Measurements from ENCODE around the gene BRIX1.
A peak's percentile ranks its signal among the peaks of the same experiment; 100 is the strongest.

Gene BRIX1, protein sequence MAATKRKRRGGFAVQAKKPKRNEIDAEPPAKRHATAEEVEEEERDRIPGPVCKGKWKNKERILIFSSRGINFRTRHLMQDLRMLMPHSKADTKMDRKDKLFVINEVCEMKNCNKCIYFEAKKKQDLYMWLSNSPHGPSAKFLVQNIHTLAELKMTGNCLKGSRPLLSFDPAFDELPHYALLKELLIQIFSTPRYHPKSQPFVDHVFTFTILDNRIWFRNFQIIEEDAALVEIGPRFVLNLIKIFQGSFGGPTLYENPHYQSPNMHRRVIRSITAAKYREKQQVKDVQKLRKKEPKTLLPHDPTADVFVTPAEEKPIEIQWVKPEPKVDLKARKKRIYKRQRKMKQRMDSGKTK
- 40.9 reads per million, percentile 64 among the genes with 10 or more reads in this experiment for total RNA-seq

DNA sequence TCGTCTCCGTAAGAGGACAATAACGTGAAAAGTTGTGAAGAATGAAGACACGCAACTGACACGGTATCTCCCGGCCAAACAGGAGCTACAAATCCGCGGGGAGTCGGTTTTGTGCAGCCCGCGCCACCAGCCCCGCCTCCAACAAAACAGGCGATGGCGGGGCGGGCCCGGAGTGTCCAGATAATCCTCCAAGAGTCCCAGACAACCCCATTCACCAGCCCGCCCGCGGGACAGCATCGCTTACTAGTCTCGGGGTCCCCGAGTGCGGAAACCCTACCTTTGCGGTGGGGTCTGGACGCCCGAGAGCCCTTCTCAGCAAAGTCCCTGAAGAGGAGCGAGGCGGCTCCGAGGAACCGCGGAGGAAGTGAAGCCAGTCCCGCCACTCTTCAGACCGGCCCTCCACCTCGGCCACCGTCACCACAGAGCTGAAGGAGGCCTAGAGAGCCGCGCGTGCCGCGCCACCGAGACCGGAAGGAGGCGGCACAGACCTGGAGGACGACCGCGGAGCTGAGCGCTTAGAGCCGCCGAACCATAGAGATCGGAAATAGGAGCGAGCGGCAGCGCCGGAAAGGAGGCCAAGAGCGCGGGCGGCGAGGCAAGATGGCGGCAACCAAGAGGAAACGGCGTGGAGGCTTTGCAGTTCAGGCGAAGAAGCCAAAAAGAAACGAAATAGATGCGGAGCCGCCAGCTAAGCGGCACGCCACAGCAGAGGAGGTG is at the start of gene BRIX1, which contains the start of gene RAD1:
Gene BRIX1 (plus strand): TSS at position 573 of the 717 bp plus-strand sequence. CDS start 28 bp downstream, at position 601.
Gene RAD1 (minus strand): TSS at position 366 of the 717 bp plus-strand sequence. CDS start 612 bp downstream, outside the sequence.
- DNase-seq = peak; percentile 91

DNA sequence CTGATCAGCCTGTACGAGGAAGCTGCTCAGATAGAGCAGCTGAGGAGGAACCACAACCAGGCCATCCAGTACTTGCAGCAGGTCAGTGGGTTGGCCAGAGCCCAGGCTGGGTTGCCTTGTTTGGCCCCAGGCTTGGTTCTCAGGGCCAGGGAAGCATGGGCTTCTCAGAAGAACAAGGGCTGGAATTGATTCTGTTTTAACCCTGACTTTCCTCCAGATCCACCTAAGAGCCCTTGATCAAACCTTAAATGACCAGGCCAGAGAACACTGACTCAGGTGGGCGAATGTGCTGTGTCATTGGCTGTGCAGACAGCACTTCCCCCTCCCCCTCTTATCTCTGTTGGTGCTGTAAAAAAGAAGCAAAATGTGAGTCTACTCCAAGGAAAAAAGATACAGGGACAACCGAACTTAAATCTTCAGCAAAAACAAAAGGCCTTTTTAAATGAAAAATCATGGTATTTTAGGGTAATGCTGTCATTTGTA is 48.5 kb upstream of the BRIX1 start:
- DNase-seq = no peak

DNA sequence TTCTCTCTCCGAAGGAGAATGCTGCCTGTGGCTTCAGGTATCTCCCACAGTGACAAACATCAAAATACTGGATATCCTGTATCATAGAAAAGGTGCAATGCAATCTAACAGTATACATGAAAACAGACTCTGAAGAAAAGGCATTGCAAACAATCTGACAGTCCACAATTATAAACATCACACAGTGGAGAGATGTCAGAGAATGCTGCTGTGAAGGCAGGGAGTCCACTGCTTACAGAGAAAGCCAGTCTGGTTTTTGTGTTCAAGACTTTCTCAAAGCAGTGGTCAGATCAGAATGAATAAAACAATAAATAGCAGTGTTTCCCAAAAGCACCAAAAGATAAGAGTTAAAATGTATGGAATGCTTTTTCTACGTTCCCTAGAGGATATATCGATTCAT is 47.9 kb upstream of the BRIX1 start:
- DNase-seq = no peak

DNA sequence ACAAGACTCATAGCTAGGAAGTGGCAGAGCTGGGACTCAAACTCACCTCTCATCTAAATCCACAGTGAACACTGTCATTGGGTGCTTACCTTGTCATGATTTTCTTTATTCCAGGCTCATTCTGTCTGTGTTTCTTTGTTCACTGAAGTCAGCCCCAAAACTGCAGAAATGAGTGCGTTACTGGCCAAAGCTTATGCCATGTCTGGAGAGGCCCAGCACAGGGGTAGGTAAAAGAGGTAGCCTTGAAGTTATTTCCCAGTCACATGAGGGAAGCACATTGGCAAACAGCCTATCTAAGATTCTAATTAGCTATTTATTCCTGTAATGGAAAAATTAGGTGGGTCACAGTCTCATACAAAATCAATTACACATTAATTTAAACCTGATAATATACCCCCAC is 46.7 kb upstream of the BRIX1 start:
- DNase-seq = no peak

DNA sequence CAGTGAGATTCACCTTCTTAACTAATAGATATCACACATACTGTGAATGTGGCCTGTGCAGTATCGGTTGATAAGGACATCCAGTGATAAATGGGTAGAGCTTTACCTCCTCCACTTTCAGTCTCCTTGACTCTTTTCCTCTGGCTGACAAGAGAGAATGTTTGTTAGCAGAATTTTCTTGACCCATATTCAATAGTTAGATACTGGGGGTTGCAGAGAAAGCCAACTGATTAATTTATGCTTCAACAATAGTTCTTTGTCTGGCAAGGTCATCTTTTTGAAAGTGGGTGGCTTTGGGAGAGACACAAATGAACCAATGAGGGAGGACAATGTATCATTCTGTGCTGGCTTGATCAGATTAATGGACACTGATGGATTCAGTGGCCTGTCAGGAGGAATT is 46.3 kb upstream of the BRIX1 start:
- DNase-seq = no peak

DNA sequence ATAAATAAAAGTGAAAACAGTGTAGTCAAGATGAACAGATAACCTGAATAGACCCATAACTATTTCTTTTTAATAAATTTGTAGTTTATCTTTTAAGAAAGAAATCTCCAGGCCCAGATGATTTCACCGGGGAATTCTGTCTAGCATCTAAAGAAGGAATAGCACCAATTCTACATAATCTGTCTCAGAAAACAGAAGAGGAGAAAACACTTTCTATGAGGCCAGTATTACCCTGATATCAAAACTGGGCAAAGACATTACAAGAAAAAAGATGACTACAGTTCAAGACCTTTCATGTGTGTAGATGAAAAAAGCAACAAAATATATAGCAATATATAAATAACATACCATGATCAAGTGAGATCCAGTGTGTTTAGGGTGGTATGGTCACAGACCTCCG is 45.1 kb upstream of the BRIX1 start:
- DNase-seq = no peak

DNA sequence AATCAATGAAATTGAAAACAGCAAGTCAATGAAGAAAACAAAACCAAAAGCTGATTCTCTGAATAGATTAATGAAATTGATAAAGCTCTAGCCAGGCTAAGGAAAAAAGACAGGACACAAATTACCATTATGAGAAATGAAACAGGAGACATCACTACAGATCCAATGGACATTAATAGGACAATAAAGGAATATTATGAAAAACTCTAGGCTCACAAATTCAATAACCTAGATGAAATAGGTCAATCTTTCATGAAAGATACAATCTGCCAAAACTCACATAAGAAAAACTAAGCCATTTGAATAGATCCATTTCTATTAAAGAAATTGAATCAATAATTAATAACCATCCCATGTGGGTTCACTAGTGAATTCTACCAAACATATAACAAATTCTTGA is 39.2 kb upstream of the BRIX1 start:
- DNase-seq = no peak

DNA sequence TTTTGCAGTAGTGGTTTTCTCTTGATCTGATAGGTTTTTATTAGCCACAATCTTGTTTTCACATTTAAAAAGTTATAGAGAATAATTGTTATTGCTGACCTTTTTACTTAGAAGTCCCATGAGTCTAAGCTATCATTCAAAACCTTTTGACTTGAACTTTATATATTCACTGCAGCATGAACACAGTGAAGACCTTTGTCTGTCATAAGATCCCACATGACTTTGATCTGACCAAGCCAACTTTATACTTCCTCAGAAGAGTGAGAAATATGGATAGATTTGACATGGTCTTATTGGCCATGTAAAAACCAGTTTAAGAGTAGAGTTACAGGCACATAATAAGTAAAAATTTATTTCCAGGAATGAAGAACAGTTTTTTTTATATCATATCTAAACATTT is 34.3 kb upstream of the BRIX1 start:
- no peak for DNase-seq

DNA sequence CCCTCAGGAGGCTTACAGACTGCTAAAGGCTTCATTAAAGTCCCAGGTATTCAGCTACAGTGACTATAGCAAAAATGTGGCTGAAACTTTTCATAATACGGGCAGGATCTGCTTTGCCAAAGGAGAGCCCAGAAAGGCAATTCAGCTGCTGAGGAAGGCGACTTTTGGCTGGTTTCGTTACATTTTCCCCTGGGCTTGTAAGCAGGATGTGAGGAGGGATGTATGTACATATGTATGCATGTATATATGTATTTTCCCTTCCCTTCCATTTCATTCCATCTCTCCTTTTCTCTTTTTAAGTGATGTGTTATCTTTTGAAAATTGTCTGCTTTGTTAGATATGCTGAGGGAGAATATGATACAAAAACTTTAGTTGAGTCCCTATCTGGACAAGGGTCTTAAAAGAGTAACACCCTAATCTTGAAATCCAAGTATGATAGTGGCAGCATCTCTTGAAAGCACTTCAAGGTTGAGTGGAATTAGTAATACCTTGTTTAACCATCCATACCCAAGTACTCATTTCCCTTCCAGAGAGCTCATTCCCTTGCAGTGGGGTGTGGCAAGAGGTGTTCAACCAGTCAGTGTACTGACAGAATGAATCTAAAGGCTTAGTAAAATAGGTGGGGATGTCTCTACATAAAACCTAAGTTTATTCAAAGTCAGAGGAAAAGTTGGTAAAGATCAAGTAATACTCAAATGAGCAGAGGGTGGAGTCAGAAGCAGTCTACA is 29.0 kb upstream of the BRIX1 start:
- no peak for DNase-seq

DNA sequence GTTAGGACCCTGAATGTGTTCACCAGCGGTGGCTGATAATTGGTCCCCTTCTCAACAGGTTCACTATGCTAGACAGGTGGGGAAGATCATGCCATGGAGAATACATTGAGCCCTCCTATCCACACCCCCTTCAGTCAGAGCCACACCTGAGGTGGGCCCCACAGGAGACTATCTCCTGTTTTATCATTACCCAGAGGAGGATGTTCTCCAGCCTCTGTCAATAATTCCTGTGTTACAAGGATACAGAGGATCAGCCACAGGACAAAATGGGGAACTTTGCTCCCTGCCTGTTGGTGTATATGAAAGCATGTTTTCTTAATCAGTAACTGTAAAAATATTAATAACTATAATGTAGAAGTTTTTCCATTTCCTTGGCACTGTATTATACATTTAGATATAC is 26.1 kb upstream of the BRIX1 start:
- no peak for DNase-seq

DNA sequence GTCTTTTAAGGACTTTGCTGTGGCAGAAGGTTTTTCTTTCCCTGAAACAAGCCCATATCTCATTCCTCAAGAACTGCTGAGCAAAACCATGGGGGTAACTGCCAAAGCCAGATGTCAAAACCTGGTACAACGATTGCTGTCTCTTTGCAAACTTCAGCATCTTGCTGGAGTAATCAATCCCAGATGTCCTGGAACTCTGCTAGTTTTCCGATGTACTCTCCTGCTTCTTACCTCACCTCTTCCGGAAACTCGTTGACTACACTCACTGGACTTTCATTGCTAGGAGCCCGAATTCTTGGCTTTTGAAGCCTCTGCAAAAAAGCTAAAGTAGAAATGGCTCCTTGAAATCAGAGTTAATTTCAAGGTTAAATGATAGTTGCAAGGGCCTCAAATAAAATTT is 23.5 kb upstream of the BRIX1 start:
- no peak for DNase-seq

DNA sequence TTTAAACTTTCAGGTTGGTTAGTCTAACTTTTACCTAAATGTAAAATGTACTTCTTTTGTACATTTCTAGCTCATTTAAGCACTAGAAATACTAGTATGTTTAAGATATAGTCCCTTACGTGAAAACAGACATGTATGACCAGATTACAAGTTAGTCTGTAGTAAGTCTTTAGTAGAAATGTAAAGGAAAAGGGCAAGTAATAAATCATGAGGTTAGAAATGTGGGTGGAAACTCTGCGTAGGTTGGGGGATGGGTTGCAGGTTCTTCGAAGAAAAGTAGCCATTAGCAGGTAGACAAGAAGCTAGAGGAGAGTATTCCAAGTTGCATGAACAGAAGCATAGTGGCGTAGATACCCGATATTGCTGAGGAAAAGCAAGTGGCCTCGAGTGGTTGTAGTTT is 23.1 kb upstream of the BRIX1 start:
- DNase-seq = no peak

DNA sequence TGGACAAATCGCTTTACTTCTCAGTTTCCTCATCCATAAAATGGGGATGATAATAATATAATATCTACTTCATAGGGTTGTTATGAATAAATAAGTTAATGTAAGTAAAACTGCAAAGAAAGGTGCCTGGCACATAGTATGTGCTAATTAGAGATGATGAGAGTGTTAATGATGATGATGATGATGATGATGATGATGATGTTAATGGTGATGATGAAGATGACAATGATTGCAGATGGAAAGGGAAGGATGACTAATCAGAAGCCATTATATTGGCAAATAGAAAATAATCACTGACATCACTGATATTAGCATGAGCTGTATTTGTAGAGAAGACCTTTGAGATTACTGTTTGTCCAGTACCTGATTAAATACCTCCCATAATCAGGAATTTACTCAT is 20.8 kb upstream of the BRIX1 start:
- DNase-seq = no peak

DNA sequence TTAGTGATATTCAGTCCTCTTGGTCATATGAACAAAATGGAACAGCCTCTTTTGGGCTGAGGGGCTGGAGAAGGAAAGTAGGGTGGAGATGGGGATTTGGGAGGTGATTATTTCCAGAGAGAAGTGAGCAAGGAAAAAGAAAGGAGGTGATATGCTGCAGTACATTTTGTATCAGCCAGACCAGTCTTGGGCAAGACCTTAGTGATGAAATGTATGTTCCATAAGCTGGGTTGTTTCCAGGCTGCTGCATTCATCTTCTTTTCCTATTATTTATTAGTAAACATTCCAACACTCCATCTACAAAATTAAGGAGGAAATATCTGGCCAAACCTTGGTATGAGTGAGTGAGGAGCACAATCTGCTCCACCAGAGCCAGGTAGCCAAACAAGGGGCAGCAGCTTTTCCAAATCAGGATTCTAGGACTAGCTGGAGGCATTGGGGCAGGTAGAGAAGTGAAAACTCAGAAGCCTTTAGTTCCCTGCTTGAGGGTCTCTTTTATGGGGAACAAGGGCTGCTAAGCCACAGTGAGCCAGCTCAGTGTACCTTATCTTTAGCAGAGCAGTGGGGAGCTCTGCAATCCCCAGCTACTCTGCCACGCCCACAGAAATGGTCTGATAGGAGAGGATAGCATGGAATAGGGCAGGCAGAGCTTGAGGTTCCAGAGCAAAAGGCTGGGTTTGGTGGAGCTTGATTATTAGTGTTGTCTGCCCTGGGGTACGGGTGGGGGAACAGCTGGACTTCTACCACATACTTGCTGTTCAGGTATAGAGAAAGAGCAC is 19.7 kb upstream of the BRIX1 start:
- no peak for DNase-seq

DNA sequence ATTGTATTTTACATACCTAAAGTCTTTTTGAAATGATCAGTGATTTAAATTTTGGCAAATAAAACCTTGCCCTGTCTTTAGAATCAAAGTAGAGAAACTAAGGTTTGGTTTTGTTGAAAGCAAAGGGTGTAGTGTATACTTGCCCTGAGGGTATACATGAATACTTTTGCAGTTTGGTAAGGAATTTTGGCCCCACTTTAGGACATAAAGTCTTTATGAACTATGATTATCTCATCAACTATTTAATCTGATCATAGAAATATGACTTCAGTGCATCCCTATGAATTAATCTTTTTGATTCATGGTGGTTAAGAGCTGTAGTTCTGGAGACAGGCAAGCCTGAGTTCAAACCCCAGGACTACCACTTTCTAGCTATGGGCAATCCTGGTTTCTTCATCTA is 17.9 kb upstream of the BRIX1 start:
- no peak for DNase-seq

DNA sequence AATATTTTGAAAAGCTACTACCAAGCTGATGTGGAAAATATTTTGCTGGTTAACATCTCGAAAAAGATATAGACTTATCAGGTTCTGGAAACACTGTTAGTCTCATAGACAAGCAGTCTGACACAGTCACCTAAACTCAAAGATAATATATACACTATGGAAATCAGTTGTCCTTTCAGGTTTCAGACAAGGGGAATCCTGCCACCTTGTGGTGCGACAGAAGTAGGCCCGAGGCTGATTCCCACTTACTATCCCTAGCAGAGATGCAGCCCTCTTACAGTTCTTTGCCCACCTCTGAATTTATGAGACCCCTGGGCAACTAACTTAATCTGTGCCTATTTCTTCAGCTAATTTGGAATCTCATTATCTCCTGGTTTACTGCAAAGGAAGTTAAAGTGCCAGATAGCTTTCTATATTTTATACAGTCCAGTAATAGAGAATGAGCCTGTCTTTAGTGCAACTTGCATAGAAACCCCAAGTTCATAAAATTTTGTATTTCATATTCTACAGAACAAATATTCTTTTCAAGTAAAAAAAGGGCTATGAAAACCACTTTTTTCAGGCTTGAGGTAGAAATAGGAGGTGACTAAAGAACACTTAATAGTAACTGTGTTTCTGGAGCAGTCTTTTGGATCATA is 17.1 kb upstream of the BRIX1 start:
- peak; percentile 46 for DNase-seq

DNA sequence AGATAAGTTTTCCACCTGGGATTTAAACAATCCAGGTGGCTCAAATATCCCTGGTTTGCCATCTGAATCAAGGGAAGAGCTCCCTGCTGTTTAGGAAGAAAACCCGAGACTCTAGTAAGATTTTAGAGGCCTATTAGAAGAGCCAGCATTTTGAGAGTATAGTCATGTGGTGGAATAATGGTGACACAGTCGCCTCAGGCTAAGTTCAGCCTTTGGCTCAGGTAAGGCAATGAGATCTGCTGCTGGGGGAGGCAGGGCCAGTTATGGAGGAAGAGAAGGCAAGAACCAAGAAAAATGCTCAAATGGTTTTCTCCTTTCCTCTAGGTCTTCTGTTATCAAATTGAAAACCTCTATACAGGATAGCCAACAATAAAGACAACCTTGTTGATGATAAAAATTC is 16.4 kb upstream of the BRIX1 start:
- DNase-seq = no peak

DNA sequence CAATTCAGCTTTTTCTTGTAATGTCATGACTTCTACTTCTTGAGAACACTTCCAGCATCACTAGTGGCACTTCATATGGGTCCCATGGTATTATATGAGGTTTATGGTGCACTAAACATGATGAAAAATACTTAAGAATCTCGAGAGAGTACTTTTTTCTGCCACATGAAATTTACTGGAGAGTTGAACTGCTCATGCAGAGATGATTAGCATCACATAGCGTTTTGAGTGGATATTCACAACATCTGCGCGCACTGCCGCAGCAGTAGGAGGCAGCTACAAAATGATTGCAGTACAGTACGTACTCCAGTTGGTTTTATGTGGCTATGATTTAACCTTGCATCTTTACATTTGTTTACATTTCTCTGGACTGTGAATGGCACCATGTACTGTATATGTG is 14.9 kb upstream of the BRIX1 start:
- no peak for DNase-seq

DNA sequence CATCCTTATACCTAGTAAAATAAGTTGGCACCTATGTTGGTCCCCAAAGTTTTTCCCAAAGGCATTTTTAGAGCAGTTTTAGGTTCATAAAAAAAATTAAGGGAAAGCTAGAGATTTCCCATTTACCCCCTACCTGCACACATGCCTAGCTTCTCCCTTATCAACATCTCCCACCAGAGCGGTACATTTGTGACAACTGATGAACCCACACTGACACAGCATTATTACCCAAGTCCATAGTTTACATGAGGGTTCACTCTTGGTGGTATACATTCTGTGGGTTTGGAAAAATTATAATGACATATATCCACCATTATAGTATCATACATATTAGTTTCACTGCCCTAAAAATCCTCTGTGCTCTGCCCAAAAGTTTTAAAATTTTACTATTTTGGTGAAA is 12.3 kb upstream of the BRIX1 start:
- no peak for DNase-seq

DNA sequence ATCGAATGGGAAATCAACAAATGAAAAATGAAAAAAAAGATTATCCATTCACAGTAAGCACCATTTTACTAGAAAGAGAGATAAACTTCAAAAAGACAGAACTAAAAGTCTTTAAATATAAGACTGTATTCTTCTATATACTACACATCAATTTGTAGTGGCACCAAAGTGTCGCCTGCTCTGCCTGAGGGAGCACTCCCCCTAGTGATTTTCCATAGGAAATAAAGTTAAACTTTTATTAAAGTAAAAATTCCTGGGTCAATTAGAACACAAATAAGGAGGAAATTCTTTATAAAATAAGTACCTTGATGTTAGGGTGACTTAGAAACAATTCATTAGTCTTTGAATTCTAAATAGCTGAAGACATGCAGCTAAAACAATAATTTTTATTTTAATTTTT is 9.9 kb upstream of the BRIX1 start:
- no peak for DNase-seq

DNA sequence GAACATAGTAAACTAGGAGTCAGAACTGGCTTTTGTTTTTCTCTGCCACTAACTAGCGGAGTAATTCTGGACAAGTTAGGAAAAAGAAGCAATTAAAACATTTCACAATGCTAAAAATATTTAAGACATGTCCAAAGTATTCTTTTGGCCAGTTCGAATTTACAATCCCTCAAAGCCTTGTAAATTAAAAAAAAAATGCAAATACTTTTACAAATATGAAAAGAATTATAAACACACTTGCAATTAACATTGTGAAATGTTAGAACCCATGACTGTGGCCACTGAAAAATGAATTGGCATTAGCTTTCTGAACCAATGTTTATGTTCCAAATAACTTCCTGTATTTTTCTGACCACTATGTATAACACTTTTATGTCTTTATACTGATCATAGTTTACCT is 2.4 kb upstream of the BRIX1 start:
- DNase-seq = no peak

DNA sequence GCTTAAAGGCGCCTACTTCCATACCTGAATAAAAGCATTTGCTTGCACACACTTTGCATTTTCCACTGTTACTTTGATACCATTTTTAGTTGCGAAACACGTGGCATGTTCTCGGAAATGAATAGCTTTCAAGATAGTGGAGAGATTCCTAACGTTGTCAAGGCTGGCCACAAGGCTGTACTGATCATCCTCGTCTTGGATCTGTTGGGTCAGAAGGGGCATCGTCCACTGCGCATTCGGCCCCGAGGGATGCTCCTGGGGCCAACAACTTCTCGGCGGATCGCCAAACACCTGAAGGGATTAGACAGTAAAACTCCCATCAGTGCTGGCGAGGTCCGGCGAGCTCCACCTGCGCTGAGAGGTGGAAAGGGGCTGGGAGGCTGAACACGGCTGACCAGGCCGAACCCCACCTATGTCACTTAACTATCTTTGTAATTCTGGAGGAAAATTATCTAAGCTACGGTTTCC is 806 bp upstream of the BRIX1 start:
- DNase-seq = no peak
